Caco-2 (cell line): Measurements from ENCODE around the gene GPATCH2L. TPM values are rescaled to one million over a fixed set of nuclear protein-coding genes. Genes with fewer than 3 reads are reported as not detected.

ENCODE experiments used
- BruUV-seq: library from RNA; stranded (reverse); fragments of 400-500 nt; replicated peaks from 2 replicates; lab custom pipeline; 2021; lab: Mats Ljungman, UMichigan
- CTCF ChIA-PET: fragments of 300-600 bp; sonication (Branson Sonifier 250); formaldehyde crosslinking; loops from one replicate; lab custom pipeline; 2022; ENCODE audit warnings: antibody characterized with exemption; lab: Charles Lee
- POLR2A ChIA-PET: fragments of 300-600 bp; sonication (Branson Sonifier 250); formaldehyde crosslinking; loops from one replicate; lab custom pipeline; 2022; ENCODE audit warnings: antibody characterized with exemption; lab: Charles Lee
- DNase-seq, 2 experiments: peaks; one replicate each; pipeline versions ENCODE4 v3.0.0 to v3.0.0-alpha.2; 2020 to 2022
- H3K27me3 ChIP-seq: replicated peaks from 2 replicates; pipeline ENCODE4 v1.6.0; 2011; ENCODE audit warnings: low read length; ENCODE audit not compliant: control insufficient read depth, insufficient read depth
- H3K36me3 ChIP-seq: 2 replicates; pipeline ENCODE4 v1.5.1; 2011; ENCODE audit warnings: low read length; ENCODE audit not compliant: control insufficient read depth, insufficient read depth
- H3K4me1 ChIP-seq: fragments of 250-450 bp; sonication (Bioruptor Pico); 2 replicates; pipeline ENCODE4 v1.5.1; 2020; ENCODE audit warnings: mild to moderate bottlenecking
- H3K4me3 ChIP-seq: 2 replicates; pipeline ENCODE4 v1.5.1; 2011; ENCODE audit warnings: low read depth, mild to moderate bottlenecking, control low read depth, low read length
- H3K9me3 ChIP-seq: fragments of 250-450 bp; sonication (Bioruptor Pico); 2 replicates; pipeline ENCODE4 v1.5.1; 2020; ENCODE audit warnings: mild to moderate bottlenecking, moderate library complexity
- H3K27ac Mint-ChIP-seq: one replicate; pipeline ENCODE4 v1.8.0; 2022; ENCODE audit warnings: mixed read lengths; ENCODE audit not compliant: unreplicated experiment
- H3K27me3 Mint-ChIP-seq: one replicate; pipeline ENCODE4 v1.8.0; 2022; ENCODE audit warnings: mixed read lengths; ENCODE audit not compliant: insufficient read depth, unreplicated experiment
- H3K36me3 Mint-ChIP-seq: one replicate; pipeline ENCODE4 v1.8.0; 2022; ENCODE audit warnings: mild to moderate bottlenecking, mixed read lengths; ENCODE audit not compliant: insufficient read depth, unreplicated experiment
- H3K4me1 Mint-ChIP-seq: one replicate; pipeline ENCODE4 v1.8.0; 2022; ENCODE audit warnings: low read depth, mixed read lengths; ENCODE audit not compliant: unreplicated experiment
- H3K4me3 Mint-ChIP-seq: one replicate; pipeline ENCODE4 v1.8.0; 2022; ENCODE audit warnings: mild to moderate bottlenecking, moderate library complexity, mixed read lengths; ENCODE audit not compliant: unreplicated experiment
- H3K9me3 Mint-ChIP-seq: one replicate; pipeline ENCODE4 v1.8.0; 2022; ENCODE audit warnings: mixed read lengths; ENCODE audit not compliant: unreplicated experiment
- CTCF ChIP-seq, 2 experiments: fragments of 200-600 bp in 1 of 2; IDR thresholded peaks; 1 replicate in 1 of 2; 2 replicates in 1 of 2; pipeline versions ENCODE4 v1.5.1 to v1.8.0; 2011 to 2022; ENCODE audit warnings: antibody characterized with exemption in 1 of 2, control low read depth in 1 of 2, inconsistent platforms in 1 of 2, low read depth in 1 of 2, low read length in 1 of 2, mild to moderate bottlenecking in 1 of 2, moderate library complexity in 1 of 2; ENCODE audit not compliant: insufficient read depth in 1 of 2, severe bottlenecking in 1 of 2, unreplicated experiment in 1 of 2
- intact Hi-C: fragments of 100-400 bp; cut with micrococcal nuclease; formaldehyde crosslinking; loops from one replicate; pipeline ENCODE4 v1.10.0; 2022; ENCODE audit not compliant: unreplicated experiment
- total RNA-seq: library from RNA; stranded (reverse); gene quantifications from 2 replicates; pipeline ENCODE4 v1.2.3, GENCODE V29; 2022

Gene GPATCH2L
- total RNA-seq, 1 experiment from 2014 or later, result 41.6 TPM

- Mint-ChIP-seq H3K27ac (no peak overlapping the region), H3K4me1 (no peaks in the 10 kb centered on the region), H3K9me3 (no peaks in the 10 kb centered on the region), H3K36me3 (peaks cover 24% of the 10 kb centered on the region), H3K4me3 (no peak overlapping the region), H3K27me3 (no peaks in the 10 kb centered on the region)
- Histone ChIP-seq H3K4me3 (no peak overlapping the region), H3K27me3 (no peaks in the 10 kb centered on the region), H3K9me3 (no peaks in the 10 kb centered on the region), H3K36me3 (0 out of 2 replicates have a peak, but pooled peaks cover 1% of the 10 kb centered on the region), H3K4me1 (no peaks in the 10 kb centered on the region)
- intact Hi-C loops, result no loop called here
- BruUV-seq, result no TSS peak
- CTCF ChIA-PET, result no interaction called here
- POLR2A ChIA-PET, result no interaction called here
- no peak for DNase-seq
- no peak for TF ChIP-seq CTCF (IDR thresholded peaks at IDR 0.05; ENCODE audit: insufficient read depth in 1 of 2, low read depth in 1 of 2, low read length in 1 of 2, severe bottlenecking in 1 of 2, unreplicated experiment in 1 of 2)
Measured at GRCh38 chr14:76163668-76164363, 12.1 kb downstream of the GPATCH2L start.

- Mint-ChIP-seq H3K4me1 (no peaks in the 10 kb centered on the region), H3K36me3 (peaks cover 13% of the 10 kb centered on the region)
- intact Hi-C loops, result no loop called here
Measured at GRCh38 chr14:76168531-76168930, 16.8 kb downstream of the GPATCH2L start.

GRCh38 chr14:76169776-76170175, 18.1 kb downstream of the GPATCH2L start:
- no peak for TF ChIP-seq CTCF (IDR thresholded peaks at IDR 0.05; ENCODE audit: insufficient read depth in 1 of 2, low read depth in 1 of 2, low read length in 1 of 2, severe bottlenecking in 1 of 2, unreplicated experiment in 1 of 2)
- no peak overlapping the region for H3K4me3 ChIP-seq
- Mint-ChIP-seq H3K9me3 (no peaks in the 10 kb centered on the region), H3K4me3 (no peak overlapping the region), H3K27me3 (no peaks in the 10 kb centered on the region), H3K36me3 (peaks cover 13% of the 10 kb centered on the region), H3K4me1 (no peaks in the 10 kb centered on the region), H3K27ac (no peak overlapping the region)
- no TSS peak for BruUV-seq
- ChIA-PET CTCF (no interaction called here), POLR2A (no interaction called here)
- no peaks in the 10 kb centered on the region for H3K27me3 ChIP-seq
- peaks cover 2% of the 10 kb centered on the region; the same call in 1 of the 2 replicates for H3K36me3 ChIP-seq
- no peak for DNase-seq
- intact Hi-C loops, result no loop called here
- H3K9me3 ChIP-seq, result no peaks in the 10 kb centered on the region
- H3K4me1 ChIP-seq, result no peaks in the 10 kb centered on the region

More at GRCh38 chr14:76168531-76168930, 16.8 kb downstream of the GPATCH2L start:
- no peak overlapping the region for H3K4me3 ChIP-seq
- Mint-ChIP-seq H3K9me3 (no peaks in the 10 kb centered on the region), H3K27me3 (no peaks in the 10 kb centered on the region), H3K4me3 (no peak overlapping the region), H3K27ac (no peak overlapping the region)
- POLR2A ChIA-PET, result no interaction called here
- no peaks in the 10 kb centered on the region for H3K4me1 ChIP-seq
- no TSS peak for BruUV-seq
- no peaks in the 10 kb centered on the region for H3K9me3 ChIP-seq
- CTCF ChIA-PET, result no interaction called here
- no peak for DNase-seq
- H3K27me3 ChIP-seq, result no peaks in the 10 kb centered on the region
- peaks cover 2% of the 10 kb centered on the region; the same call in 1 of the 2 replicates for H3K36me3 ChIP-seq
- TF ChIP-seq CTCF (IDR thresholded peaks at IDR 0.05; ENCODE audit: insufficient read depth in 1 of 2, low read depth in 1 of 2, low read length in 1 of 2, severe bottlenecking in 1 of 2, unreplicated experiment in 1 of 2), result no peak
